Measurements from ENCODE around the gene CSNK1G1. TPM values are rescaled to one million over a fixed set of nuclear protein-coding genes. Genes with fewer than 3 reads are reported as not detected.
A peak's percentile ranks its signal among the peaks of the same experiment; 100 is the strongest.

Gene CSNK1G1
- total and polyA plus RNA-seq, 2 of the 4 experiments (the other 2 are of a cell fraction) = 7.4 to 29.4 TPM

DNA sequence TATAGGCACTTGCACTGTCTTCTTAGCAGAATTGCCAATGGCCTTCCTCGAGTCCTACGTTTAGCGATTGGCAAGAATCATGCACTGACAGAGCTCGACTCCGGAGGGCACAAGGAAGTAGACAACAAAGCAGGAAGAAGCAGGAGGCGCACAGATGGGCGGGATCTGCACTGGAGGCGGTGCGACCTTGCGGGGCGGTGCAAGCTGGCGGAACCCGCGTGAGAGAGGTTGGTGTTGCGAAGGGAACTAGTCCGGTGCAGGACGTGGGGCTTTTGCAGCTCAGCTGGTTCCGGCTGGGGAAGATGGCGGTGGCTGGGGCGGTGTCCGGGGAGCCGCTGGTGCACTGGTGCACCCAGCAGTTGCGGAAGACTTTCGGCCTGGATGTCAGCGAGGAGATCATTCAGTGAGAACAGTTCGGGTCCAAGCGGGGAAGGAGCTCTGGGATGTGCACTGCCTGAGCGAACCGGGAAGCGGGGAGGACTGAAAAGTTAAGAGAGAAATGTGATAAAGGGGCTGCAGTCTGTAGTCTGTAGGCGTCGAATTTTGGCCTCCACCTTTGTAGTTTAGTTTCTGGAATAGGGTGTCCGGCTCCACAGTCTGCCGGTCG, 31.7 kb upstream of the CSNK1G1 start, which contains the start of gene TRIP4:
TSS of gene TRIP4 (plus strand) at position 275 of the 607 bp plus-strand sequence. CDS start at position 303, 28 bp downstream.
- ChIA-PET POLR2A (ENCODE audit: unreplicated experiment) (no interaction called here), CTCF (interaction anchor here (0.5 kb wide), 1 partner anchor 381 kb away, joined by 3 read pairs; no protein-coding TSS in a partner anchor)
- intact Hi-C loops (cut with micrococcal nuclease) (loop anchor here (2.0 kb wide), 1 partner anchor 31 kb away; the partner anchor contains the start of gene CSNK1G1), dilution Hi-C loops (cut with HindIII; ENCODE audit: low sequenced_read_pairs, unreplicated experiment) (no loop called here), in situ Hi-C loops (cut with MboI; ENCODE audit: low sequenced_read_pairs) (no loop called here)
- no peak within 1 kb of the TSS for H2BK20ac ChIP-seq (ENCODE audit: low read depth, low read length)
- H4K5ac ChIP-seq (ENCODE audit: low read depth, low read length) = peak within 1 kb of the TSS; percentile 91
- ATAC-seq (ENCODE audit: low read depth) = peak; percentile 100
- peak within 1 kb of the TSS; percentile 70 to 99 for H4K8ac ChIP-seq (ENCODE audit: low read depth in 2 of 2, low read length in 2 of 2)
- H3K4me2 ChIP-seq (ENCODE audit: low read depth, low read length) = peak within 1 kb of the TSS; percentile 77
- peak within 1 kb of the TSS; percentile 47; the same call in 1 of the 2 replicates for H3K18ac ChIP-seq (ENCODE audit: low read depth, low read length)
- peak within 1 kb of the TSS; percentile 87 for H3K23ac ChIP-seq (ENCODE audit: low read depth, low read length)
- H3K9me3 ChIP-seq (ENCODE audit: control insufficient read depth, insufficient read depth, low read length) = no peaks in the 10 kb centered on the region
- peaks cover 11 to 30% of the 10 kb centered on the region in 2 experiments for H3K79me1 ChIP-seq (ENCODE audit: low read depth in 1 of 2, low read length in 2 of 2)
- H2AK5ac ChIP-seq (ENCODE audit: low read depth, low read length) = peak within 1 kb of the TSS; percentile 71; the same call in 1 of the 2 replicates
- H2BK15ac ChIP-seq (ENCODE audit: low read depth, low read length) = no peak within 1 kb of the TSS
- peak within 1 kb of the TSS; percentile 69 for H2BK5ac ChIP-seq (ENCODE audit: low read depth, low read length, poor library complexity, severe bottlenecking)
- H3K4me1 ChIP-seq (ENCODE audit: control insufficient read depth, insufficient read depth, low read length) = 0 out of 2 replicates have a peak, but pooled peaks cover 1% of the 10 kb centered on the region
- peak within 1 kb of the TSS; percentile 77 for H3K4me3 ChIP-seq (ENCODE audit: insufficient read depth, low read depth, low read length)
- peak within 1 kb of the TSS; percentile 86 for H3K56ac ChIP-seq (ENCODE audit: extremely low read depth, insufficient read depth, low read length)
- peak within 1 kb of the TSS; percentile 84 for H3K9ac ChIP-seq (ENCODE audit: low read depth, low read length)
- peaks cover 8% of the 10 kb centered on the region for H3K9me1 ChIP-seq (ENCODE audit: insufficient read depth, low read length)
- H2AK9ac ChIP-seq (replicated peaks; ENCODE audit: low read depth, low read length, poor library complexity) = peak within 1 kb of the TSS; percentile 79
- H2BK120ac ChIP-seq (ENCODE audit: low read depth, low read length) = no peak within 1 kb of the TSS
- DNase-seq = peak; percentile 97
- no peaks in the 10 kb centered on the region for H3K36me3 ChIP-seq (ENCODE audit: control insufficient read depth, insufficient read depth, low read length)
- H4K91ac ChIP-seq (ENCODE audit: insufficient read depth, low read depth, low read length) = peak within 1 kb of the TSS; percentile 83
- H3K27me3 ChIP-seq (ENCODE audit: control insufficient read depth, insufficient read depth, low read length) = no peaks in the 10 kb centered on the region
- peak within 1 kb of the TSS; percentile 92 for H3K4ac ChIP-seq (ENCODE audit: low read depth, low read length)
- WGBS, 2 experiments (ENCODE audit: extremely low coverage in 2 of 2, insufficient read length in 1 of 2) = 1% methylated on average over 21 of the region's 35 CpGs; no CpG with 5 or more reads in 1 of the 2 experiments
- BruUV-seq (replicated peaks) = no TSS peak
- H3K27ac ChIP-seq (ENCODE audit: insufficient read depth, low read length) = peak within 1 kb of the TSS; percentile 67
- H2AFZ ChIP-seq (replicated peaks; ENCODE audit: low read length, poor library complexity) = peak within 1 kb of the TSS; percentile 98
- H4K20me1 ChIP-seq (ENCODE audit: insufficient read depth, low read length) = no peaks in the 10 kb centered on the region; the same call in 1 of the 2 replicates
- H3K14ac ChIP-seq (replicated peaks; ENCODE audit: low read depth, low read length) = peak within 1 kb of the TSS; percentile 97
- peak; percentile 25 for TF ChIP-seq CEBPB (IDR thresholded peaks at IDR 0.05; ENCODE audit: low read depth, low read length)
- no peak for TF ChIP-seq FOS (IDR thresholded peaks at IDR 0.05; ENCODE audit: low read depth, low read length)
- TF ChIP-seq SMC3 (IDR thresholded peaks at IDR 0.05; ENCODE audit: low read depth, low read length) = peak; percentile 34
- no peak for TF ChIP-seq MAFK (IDR thresholded peaks at IDR 0.05; ENCODE audit: low read depth, low read length)
- no peak for TF ChIP-seq CHD1 (IDR thresholded peaks at IDR 0.05; ENCODE audit: low read depth, low read length)
- TF ChIP-seq POLR2A (IDR thresholded peaks at IDR 0.05; ENCODE audit: low read depth, low read length) = peak; percentile 73
- TF ChIP-seq RAD21 (IDR thresholded peaks at IDR 0.05; ENCODE audit: low read length) = peak; percentile 39
- no peak for TF ChIP-seq NFE2L2 (IDR thresholded peaks at IDR 0.05; ENCODE audit: low read depth, low read length)
- TF ChIP-seq, protein P1, sequence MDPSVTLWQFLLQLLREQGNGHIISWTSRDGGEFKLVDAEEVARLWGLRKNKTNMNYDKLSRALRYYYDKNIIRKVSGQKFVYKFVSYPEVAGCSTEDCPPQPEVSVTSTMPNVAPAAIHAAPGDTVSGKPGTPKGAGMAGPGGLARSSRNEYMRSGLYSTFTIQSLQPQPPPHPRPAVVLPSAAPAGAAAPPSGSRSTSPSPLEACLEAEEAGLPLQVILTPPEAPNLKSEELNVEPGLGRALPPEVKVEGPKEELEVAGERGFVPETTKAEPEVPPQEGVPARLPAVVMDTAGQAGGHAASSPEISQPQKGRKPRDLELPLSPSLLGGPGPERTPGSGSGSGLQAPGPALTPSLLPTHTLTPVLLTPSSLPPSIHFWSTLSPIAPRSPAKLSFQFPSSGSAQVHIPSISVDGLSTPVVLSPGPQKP (IDR thresholded peaks at IDR 0.05; ENCODE audit: borderline replicate concordance, low read depth, low read length) = no peak
- no peak for TF ChIP-seq BHLHE40 (IDR thresholded peaks at IDR 0.05; ENCODE audit: low read depth, low read length)
- TF ChIP-seq RCOR1 (IDR thresholded peaks at IDR 0.05; ENCODE audit: insufficient replicate concordance, low read length) = peak; percentile 73
- peak; percentile 55; the same call in 1 of the 2 replicates for TF ChIP-seq MXI1 (IDR thresholded peaks at IDR 0.05; ENCODE audit: borderline replicate concordance, low read depth, low read length)
- TF ChIP-seq RFX5 (IDR thresholded peaks at IDR 0.05; ENCODE audit: low read depth, low read length) = no peak
- TF ChIP-seq, protein P2, sequence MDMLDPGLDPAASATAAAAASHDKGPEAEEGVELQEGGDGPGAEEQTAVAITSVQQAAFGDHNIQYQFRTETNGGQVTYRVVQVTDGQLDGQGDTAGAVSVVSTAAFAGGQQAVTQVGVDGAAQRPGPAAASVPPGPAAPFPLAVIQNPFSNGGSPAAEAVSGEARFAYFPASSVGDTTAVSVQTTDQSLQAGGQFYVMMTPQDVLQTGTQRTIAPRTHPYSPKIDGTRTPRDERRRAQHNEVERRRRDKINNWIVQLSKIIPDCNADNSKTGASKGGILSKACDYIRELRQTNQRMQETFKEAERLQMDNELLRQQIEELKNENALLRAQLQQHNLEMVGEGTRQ (IDR thresholded peaks at IDR 0.05; ENCODE audit: low read depth, low read length) = peak; percentile 59; the same call in 1 of the 2 replicates
- TF ChIP-seq, protein P3, sequence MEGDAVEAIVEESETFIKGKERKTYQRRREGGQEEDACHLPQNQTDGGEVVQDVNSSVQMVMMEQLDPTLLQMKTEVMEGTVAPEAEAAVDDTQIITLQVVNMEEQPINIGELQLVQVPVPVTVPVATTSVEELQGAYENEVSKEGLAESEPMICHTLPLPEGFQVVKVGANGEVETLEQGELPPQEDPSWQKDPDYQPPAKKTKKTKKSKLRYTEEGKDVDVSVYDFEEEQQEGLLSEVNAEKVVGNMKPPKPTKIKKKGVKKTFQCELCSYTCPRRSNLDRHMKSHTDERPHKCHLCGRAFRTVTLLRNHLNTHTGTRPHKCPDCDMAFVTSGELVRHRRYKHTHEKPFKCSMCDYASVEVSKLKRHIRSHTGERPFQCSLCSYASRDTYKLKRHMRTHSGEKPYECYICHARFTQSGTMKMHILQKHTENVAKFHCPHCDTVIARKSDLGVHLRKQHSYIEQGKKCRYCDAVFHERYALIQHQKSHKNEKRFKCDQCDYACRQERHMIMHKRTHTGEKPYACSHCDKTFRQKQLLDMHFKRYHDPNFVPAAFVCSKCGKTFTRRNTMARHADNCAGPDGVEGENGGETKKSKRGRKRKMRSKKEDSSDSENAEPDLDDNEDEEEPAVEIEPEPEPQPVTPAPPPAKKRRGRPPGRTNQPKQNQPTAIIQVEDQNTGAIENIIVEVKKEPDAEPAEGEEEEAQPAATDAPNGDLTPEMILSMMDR (conservative IDR thresholded peaks at IDR 0.05; ENCODE audit: low read depth, low read length) = no peak
